WERI-Rb-1 (cell line): ENCODE results near the gene OMP.
A peak's percentile ranks its signal among the peaks of the same experiment; 100 is the strongest.

ENCODE experiments used
- DNase-seq: peaks from one replicate; pipeline ENCODE4 v3.0.0-alpha.2; 2020
- H3K27ac ChIP-seq: fragments of 250-450 bp; sonication (Bioruptor Pico); 2 replicates; pipeline ENCODE4 v1.5.1; 2020; ENCODE audit warnings: mild to moderate bottlenecking, moderate library complexity
- H3K27me3 ChIP-seq: fragments of 250-450 bp; sonication (Bioruptor Pico); 2 replicates; pipeline ENCODE4 v1.5.1; 2021; ENCODE audit warnings: mild to moderate bottlenecking, low read depth, moderate library complexity; ENCODE audit not compliant: insufficient read depth, severe bottlenecking
- H3K36me3 ChIP-seq: fragments of 250-450 bp; sonication (Bioruptor Pico); 2 replicates; pipeline ENCODE4 v1.5.1; 2020; ENCODE audit warnings: mild to moderate bottlenecking, moderate library complexity
- H3K4me3 ChIP-seq: 2 replicates; pipeline ENCODE4 v1.5.1; 2011; ENCODE audit warnings: low read depth, mild to moderate bottlenecking, control low read depth, low read length
- H3K9me3 ChIP-seq: fragments of 250-450 bp; sonication (Bioruptor Pico); 2 replicates; pipeline ENCODE4 v1.5.1; 2021; ENCODE audit warnings: mild to moderate bottlenecking, moderate library complexity; ENCODE audit not compliant: severe bottlenecking
- CTCF ChIP-seq: IDR thresholded peaks from 2 replicates; pipeline ENCODE4 v1.5.1; 2011; ENCODE audit warnings: low read depth, mild to moderate bottlenecking, control low read depth, inconsistent platforms, low read length

The OMP gene

GRCh38 chr11:77062924-77063323 lies 39.7 kb upstream of the OMP start:
- no peak for TF ChIP-seq CTCF
- no peak overlapping the region for H3K4me3 ChIP-seq
- H3K27me3 ChIP-seq = no peaks in the 10 kb centered on the region
- H3K36me3 ChIP-seq = no peaks in the 10 kb centered on the region
- DNase-seq = no peak
- no peak overlapping the region for H3K27ac ChIP-seq
- no peaks in the 10 kb centered on the region for H3K9me3 ChIP-seq

GRCh38 chr11:77063407-77063806 lies 39.2 kb upstream of the OMP start:
- H3K9me3 ChIP-seq = no peaks in the 10 kb centered on the region
- DNase-seq = no peak
- no peaks in the 10 kb centered on the region for H3K36me3 ChIP-seq
- H3K27ac ChIP-seq = no peak overlapping the region
- TF ChIP-seq CTCF = no peak
- H3K4me3 ChIP-seq = no peak overlapping the region
- H3K27me3 ChIP-seq = no peaks in the 10 kb centered on the region

GRCh38 chr11:77063861-77064260 lies 38.8 kb upstream of the OMP start:
- H3K27ac ChIP-seq = no peak overlapping the region
- no peak for TF ChIP-seq CTCF
- no peak for DNase-seq
- H3K36me3 ChIP-seq = no peaks in the 10 kb centered on the region
- no peaks in the 10 kb centered on the region for H3K9me3 ChIP-seq
- no peak overlapping the region for H3K4me3 ChIP-seq
- H3K27me3 ChIP-seq = no peaks in the 10 kb centered on the region

GRCh38 chr11:77064648-77065217 lies 37.9 kb upstream of the OMP start:
- Histone ChIP-seq H3K36me3 (no peaks in the 10 kb centered on the region), H3K9me3 (no peaks in the 10 kb centered on the region), H3K4me3 (no peak overlapping the region), H3K27ac (no peak overlapping the region), H3K27me3 (no peaks in the 10 kb centered on the region)
- no peak for TF ChIP-seq CTCF
- no peak for DNase-seq

- peak; percentile 17 for DNase-seq
- Histone ChIP-seq H3K36me3 (no peaks in the 10 kb centered on the region), H3K27ac (peak overlapping the region; percentile 73), H3K27me3 (no peaks in the 10 kb centered on the region), H3K9me3 (no peaks in the 10 kb centered on the region), H3K4me3 (peak overlapping the region; percentile 73)
- TF ChIP-seq CTCF = no peak
Measured at GRCh38 chr11:77065878-77066228, 36.8 kb upstream of the OMP start.
